LoVo (cell line): ENCODE data around the gene PCDHGA8.
"Not testable (repeated sequence)": the region's sequence is repeated elsewhere in the genome, so short reads cannot be mapped to it uniquely, and the experiment has no call there.

Experiments
- DNase-seq: peaks from one replicate; pipeline ENCODE4 v3.0.0-alpha.2; 2016; ENCODE audit warnings: low spot score

PCDHGA8 gene

GRCh38 chr5:141392429-141393198 lies at the start of gene PCDHGA8:
TSS of gene PCDHGA8 (plus strand) at chr5:141392633. CDS start at chr5:141392814, 181 bp downstream.
- no peak for DNase-seq

GRCh38 chr5:141342773-141343172 lies 49.7 kb upstream of the PCDHGA8 start:
- no peak for DNase-seq

GRCh38 chr5:141343242-141343952 lies 49.0 kb upstream of the PCDHGA8 start, which contains the start of gene PCDHGA3:
TSS of gene PCDHGA3 (plus strand) at chr5:141343829. CDS start at chr5:141344034, 205 bp downstream.
- no peak for DNase-seq

DNA sequence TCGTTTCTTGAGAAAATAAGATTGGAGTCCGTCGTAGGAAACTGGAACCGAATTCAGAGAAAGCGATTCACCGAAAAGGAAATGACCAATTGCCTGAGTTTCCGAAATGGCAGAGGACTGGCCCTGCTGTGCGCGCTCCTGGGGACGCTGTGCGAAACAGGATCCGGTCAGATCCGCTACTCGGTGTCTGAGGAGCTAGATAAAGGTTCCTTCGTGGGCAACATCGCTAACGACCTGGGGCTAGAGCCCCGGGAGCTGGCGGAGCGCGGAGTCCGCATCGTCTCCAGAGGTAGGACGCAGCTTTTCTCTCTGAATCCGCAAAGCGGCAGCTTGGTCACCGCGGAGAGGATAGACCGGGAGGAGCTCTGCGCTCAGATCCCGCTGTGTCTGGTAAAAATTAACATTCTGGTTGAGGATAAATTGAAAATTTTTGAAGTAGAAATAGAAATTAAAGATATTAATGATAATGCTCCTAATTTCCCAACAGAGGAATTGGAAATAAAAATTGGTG lies 48.4 kb upstream of the PCDHGA8 start:
- DNase-seq = no peak

DNA sequence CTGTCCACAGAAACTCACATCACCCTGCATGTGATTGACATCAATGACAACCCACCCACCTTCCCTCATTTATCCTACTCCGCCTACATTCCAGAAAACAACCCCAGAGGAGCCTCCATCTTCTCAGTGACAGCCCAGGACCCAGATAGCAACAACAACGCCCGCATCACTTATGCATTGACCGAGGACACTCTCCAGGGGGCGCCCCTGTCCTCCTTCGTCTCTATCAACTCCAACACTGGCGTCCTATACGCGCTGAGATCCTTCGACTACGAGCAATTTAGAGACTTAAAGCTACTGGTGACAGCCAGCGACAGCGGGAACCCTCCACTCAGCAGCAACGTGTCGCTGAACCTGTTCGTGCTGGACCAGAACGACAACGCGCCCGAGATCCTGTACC lies 47.1 kb upstream of the PCDHGA8 start:
- DNase-seq = no peak

DNA sequence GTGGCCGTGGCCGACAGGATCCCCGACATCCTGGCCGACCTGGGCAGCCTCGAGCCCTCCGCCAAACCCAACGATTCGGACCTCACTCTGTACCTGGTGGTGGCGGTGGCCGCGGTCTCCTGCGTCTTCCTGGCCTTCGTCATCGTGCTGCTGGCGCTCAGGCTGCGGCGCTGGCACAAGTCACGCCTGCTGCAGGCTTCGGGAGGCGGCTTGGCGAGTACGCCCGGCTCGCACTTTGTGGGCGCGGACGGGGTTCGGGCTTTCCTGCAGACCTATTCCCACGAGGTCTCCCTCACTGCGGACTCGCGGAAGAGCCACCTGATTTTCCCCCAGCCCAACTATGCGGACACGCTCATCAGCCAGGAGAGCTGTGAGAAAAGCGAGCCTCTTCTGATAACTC lies 46.4 kb upstream of the PCDHGA8 start:
- not testable (repeated sequence) for DNase-seq

DNA sequence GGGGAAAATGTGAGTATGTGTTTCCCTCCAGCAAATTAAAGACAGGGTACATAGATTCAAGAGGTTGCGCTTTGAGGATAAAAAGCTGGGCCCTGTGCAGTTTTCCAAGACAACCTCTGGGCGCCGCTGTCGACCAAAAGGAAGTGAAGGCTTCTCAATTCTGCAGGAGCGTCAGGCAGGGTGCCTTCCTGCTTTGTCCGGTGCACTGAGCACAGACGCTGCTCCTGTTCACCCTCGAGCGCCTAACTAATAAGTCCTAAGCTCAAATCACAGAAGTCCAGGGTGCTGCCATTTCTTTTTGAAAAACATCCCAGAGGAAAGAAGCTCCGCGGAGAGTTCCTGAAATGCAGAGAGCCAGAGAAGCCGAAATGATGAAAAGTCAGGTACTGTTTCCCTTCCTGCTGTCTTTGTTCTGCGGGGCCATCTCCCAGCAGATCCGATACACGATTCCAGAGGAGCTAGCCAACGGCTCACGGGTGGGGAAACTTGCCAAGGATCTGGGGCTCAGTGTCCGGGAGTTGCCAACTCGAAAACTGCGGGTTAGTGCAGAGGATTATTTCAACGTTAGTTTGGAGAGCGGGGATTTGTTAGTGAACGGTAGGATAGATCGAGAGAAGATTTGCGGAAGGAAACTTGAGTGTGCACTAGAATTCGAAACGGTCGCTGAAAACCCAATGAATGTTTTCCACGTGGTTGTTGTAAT lies 42.4 kb upstream of the PCDHGA8 start, which contains the start of gene PCDHGB1:
Gene PCDHGB1 (plus strand): TSS at position 183 of the 703 bp plus-strand sequence. CDS start 162 bp downstream, at position 345.
- no peak for DNase-seq

- no peak for DNase-seq
Measured at GRCh38 chr5:141351591-141351990, 40.8 kb upstream of the PCDHGA8 start.

DNA sequence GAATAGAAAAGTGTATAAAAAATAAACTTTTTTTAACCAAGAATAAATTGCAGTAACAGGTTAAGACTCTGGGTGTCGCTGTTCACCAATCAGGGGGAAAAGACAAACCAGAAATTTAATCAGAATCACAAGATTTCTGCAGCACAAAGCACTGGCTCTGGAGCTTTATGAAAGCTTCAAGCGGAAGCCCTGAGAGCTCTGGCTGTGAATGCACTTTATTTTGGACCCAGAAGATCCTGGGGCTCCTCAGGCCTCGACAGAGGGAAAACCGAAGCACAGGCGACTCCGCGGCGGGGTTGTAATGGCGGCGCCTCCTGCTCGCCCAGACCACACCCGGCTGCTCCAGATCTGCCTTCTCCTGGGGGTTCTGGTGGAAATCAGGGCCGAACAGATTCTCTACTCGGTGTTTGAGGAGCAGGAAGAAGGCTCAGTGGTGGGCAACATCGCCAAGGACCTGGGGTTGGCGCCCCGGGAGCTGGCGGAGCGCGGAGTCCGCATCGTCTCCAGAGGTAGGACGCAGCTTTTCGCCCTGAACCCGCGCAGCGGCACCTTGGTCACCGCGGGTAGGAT lies 37.4 kb upstream of the PCDHGA8 start, which contains the start of gene PCDHGA4:
Gene PCDHGA4 (plus strand): TSS at position 122 of the 570 bp plus-strand sequence. CDS start 87 bp downstream, at position 209.
- no peak for DNase-seq

DNA sequence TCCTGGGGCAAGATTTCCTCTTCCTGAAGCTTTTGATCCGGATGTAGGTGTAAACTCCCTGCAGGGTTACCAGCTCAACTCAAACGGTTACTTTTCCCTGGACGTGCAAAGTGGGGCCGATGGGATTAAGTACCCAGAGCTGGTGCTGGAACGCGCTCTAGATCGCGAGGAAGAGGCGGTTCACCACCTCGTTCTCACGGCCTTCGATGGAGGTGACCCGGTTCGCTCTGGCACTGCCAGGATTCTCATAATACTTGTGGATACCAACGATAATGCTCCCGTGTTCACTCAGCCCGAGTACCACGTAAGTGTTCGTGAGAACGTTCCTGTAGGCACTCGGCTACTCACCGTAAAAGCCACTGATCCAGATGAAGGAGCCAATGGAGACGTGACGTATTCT lies 36.8 kb upstream of the PCDHGA8 start:
- DNase-seq = no peak

DNA sequence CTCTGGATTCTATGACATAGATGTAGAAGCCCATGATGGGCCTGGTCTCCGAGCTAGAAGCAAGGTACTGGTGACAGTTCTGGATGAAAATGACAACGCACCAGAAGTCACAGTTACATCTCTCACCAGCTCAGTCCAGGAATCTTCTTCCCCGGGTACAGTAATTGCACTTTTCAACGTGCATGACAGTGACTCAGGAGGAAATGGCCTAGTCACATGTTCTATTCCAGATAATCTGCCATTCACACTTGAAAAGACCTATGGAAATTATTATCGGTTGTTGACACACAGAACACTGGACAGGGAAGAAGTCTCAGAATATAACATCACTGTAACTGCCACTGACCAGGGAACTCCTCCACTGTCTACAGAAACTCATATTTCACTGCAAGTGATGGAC lies 36.3 kb upstream of the PCDHGA8 start:
- no peak for DNase-seq

DNA sequence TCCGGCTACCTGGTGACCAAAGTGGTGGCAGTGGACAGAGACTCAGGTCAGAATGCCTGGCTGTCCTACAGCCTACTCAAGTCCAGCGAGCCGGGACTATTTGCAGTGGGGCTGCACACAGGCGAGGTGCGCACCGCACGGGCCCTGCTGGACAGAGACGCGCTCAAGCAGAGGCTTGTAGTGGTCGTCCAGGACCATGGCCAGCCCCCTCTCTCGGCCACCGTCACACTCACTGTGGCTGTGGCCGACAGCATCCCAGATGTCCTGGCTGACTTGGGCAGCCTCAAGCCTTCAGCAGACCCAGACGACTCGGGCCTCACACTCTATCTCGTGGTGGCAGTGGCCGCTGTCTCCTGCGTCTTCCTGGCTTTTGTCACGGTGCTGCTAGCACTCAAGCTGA lies 35.5 kb upstream of the PCDHGA8 start:
- no peak for DNase-seq

GRCh38 chr5:141359790-141360426 lies 32.5 kb upstream of the PCDHGA8 start, which contains the start of gene PCDHGB2:
TSS of gene PCDHGB2 (plus strand) at chr5:141359994. CDS start at chr5:141360136, 142 bp downstream.
- peak; percentile 21 for DNase-seq

DNA sequence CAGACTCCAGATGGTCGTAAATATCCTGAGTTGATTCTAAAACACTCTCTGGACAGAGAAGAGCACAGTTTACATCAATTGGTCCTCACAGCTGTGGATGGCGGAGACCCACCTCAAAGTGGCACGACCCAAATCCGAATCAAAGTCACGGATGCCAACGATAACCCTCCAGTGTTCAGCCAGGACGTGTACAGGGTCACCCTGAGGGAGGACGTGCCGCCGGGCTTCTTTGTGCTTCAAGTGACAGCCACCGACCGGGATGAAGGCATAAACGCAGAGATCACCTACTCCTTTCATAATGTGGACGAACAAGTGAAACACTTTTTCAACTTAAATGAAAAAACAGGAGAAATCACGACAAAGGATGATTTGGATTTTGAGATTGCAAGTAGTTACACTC lies 31.7 kb upstream of the PCDHGA8 start:
- DNase-seq = no peak

GRCh38 chr5:141362719-141363118 lies 29.7 kb upstream of the PCDHGA8 start:
- DNase-seq = no peak

GRCh38 chr5:141363952-141364660 lies 28.3 kb upstream of the PCDHGA8 start, which contains the start of gene PCDHGA5:
TSS of gene PCDHGA5 (plus strand) at chr5:141364162. CDS start at chr5:141364331, 169 bp downstream.
- DNase-seq = no peak

- no peak for DNase-seq
Measured at GRCh38 chr5:141366016-141366896, 26.2 kb upstream of the PCDHGA8 start.

DNA sequence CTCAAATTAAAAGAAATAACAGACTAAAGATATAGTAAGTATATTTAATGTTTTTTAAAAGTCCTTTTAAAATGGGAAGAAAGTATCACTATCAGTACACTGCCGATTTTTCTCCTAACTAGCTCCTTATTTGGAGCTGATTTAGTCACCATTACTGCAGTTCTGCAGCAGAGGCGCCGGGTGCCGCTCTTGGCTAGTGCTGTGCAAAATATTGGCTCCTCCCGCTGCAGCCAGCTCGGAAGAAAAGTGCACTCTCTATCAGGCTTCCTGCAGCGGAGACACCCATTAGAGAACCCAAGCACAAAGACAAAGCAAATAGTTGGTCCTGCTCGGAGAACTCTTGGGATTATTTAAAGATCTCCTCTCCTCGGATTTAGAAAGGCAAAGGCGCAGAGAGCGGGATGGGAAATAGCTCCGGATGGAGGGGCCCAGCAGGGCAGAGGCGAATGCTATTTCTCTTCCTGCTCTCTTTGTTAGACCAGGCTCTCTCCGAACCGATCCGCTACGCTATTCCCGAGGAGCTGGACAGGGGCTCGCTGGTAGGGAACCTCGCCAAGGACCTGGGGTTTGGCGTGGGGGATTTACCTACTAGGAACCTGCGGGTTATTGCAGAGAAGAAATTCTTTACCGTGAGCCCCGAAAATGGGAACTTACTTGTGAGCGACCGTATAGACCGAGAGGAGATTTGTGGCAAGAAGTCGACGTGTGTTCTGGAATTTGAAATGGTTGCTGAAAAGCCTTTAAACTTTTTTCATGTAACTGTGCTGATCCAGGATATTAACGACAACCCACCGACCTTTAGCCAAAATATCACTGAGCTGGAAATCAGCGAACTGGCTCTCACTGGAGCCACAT lies 22.2 kb upstream of the PCDHGA8 start, which contains the start of gene PCDHGB3:
Gene PCDHGB3 (plus strand): TSS at position 249 of the 855 bp plus-strand sequence. CDS start 153 bp downstream, at position 402.
- DNase-seq = no peak
